ENCODE results near the gene GNB5.

Gene GNB5

DNA sequence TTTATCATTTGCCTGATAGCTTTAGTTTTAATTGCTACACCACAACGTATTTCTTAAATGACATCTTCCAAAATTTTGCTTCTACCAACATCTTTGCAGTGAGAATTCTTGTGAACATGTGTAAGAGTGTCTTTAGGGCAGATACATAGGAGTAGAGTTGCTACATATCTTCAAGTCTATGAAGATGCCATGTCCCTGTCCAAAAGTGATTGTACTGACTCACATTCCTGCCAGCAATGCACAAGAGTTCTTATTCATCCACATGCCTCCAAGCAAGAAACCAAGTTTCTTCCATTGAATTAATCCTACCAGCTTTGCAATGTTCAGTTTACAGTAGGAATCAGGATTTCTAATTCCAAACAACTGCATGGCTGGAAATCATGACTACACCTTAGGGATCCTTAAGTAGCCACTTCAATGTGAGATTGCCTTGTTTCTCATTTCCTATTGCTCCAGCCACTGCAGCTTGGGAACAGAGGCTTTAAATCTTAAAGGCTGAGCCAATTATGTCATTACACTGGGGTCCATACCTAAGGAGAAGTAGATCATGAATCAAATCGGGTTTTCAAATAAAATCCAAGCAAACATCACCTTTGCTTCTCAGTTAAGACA lies 123.1 kb downstream of the GNB5 start:
- DNase-seq (ENCODE audit: low read depth in 3 of 3, low spot score in 1 of 3), result no peak

DNA sequence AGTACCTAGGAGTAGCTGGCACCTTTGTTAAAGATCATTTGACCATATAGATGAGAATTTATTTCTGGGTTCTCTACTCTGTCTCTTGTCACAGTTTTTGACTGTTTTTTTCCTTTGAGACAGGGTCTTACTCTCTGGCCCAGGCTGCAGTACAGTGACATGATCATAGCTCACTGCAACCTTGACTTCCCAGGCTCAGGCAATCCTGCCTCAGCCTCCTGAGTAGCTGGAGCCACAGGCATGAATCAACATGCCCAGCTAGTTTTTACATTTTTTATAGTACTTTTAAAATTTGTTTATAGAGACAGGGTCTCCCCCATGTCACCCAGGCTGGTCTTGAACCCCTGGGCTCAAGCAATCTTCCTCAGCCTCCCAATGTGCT lies 123.7 kb downstream of the GNB5 start:
- no peak for DNase-seq (ENCODE audit: low read depth in 3 of 3, low spot score in 1 of 3)

DNA sequence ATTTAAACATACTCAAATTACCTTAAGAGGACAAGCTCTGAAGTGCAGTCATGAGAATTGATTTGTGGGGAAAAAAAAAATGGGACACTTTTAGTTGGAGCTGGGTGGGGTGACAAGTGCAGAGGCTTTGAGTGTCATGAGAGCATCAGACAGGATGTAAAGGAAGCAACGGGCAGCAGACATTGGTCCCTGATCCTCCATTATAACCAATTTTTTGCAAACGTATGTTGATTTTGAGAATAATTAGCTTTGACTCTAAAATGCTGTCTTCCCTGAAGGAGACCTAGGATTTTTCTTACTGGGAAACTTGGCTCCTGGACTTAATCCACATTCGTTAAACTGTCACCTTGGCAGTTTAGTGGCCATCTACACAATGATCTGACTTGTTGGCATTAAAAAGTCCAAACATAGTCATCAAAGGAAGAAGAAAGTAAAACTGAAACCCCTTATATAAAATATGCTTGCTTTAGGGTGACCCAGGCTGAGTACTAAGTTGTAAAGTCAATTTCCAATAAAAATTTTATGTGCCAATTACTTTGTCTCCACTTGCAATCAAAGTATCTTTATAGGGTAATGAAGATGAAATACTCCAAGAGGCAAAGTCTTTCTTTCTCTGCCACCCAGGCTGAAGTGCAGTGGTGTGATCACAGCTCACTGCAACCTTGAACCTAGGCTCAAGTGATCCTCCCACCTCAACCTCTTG lies 124.2 kb downstream of the GNB5 start:
- no peak for DNase-seq (ENCODE audit: low read depth in 3 of 3, low spot score in 1 of 3)

Measured in stimulated activated CD4-positive, alpha-beta T cell treated with anti-CD3 and anti-CD28 coated beads, TNF-alpha, amount 100 ng/mL, for 1 hour (primary cell).